HepG2 (cell line): Measurements from ENCODE around the gene ANKRD52. TPM values are rescaled to one million over a fixed set of nuclear protein-coding genes. Genes with fewer than 3 reads are reported as not detected.

ENCODE experiments used
- HOXA7 ChIP-seq: sonication (generic); formaldehyde crosslinking; IDR thresholded peaks from 2 replicates; pipeline ENCODE4 v1.8.1; 2022; ENCODE audit warnings: mild to moderate bottlenecking, missing genetic modification reagents, moderate library complexity
- MED1 ChIP-seq: sonication (generic); formaldehyde crosslinking; IDR thresholded peaks from 2 replicates; pipeline ENCODE4 v1.4.0; 2020; ENCODE audit warnings: missing genetic modification reagents
- TRIM24 ChIP-seq: sonication (generic); formaldehyde crosslinking; IDR thresholded peaks from 2 replicates; pipeline ENCODE4 v1.8.0; 2022; ENCODE audit warnings: mild to moderate bottlenecking, missing genetic modification reagents
- ZFY ChIP-seq: sonication (generic); formaldehyde crosslinking; IDR thresholded peaks from 2 replicates; pipeline ENCODE4 v1.4.0; 2020; ENCODE audit warnings: missing genetic modification reagents
- ZNF30 ChIP-seq: sonication (generic); formaldehyde crosslinking; IDR thresholded peaks from 2 replicates; pipeline ENCODE4 v1.5.0; 2020; ENCODE audit warnings: mild to moderate bottlenecking, missing genetic modification reagents
- ZNF337 ChIP-seq: sonication (generic); formaldehyde crosslinking; IDR thresholded peaks from 2 replicates; pipeline ENCODE4 v1.5.1; 2020; ENCODE audit warnings: missing genetic modification reagents, low read depth, mild to moderate bottlenecking, borderline replicate concordance
- ZNF414 ChIP-seq: sonication (generic); formaldehyde crosslinking; IDR thresholded peaks from 2 replicates; pipeline ENCODE4 v1.5.0; 2020; ENCODE audit warnings: missing genetic modification reagents
- ZNF530 ChIP-seq: sonication (generic); formaldehyde crosslinking; IDR thresholded peaks from 2 replicates; pipeline ENCODE4 v1.5.0; 2020; ENCODE audit warnings: low read depth, mild to moderate bottlenecking, missing genetic modification reagents
- ZNF646 ChIP-seq: sonication (generic); formaldehyde crosslinking; IDR thresholded peaks from 2 replicates; pipeline ENCODE4 v1.9.0; 2021; ENCODE audit warnings: mild to moderate bottlenecking, missing genetic modification reagents
- polyA plus RNA-seq, 8 experiments: library from polyadenylated mRNA; depleted of rRNA in 3 of 8; stranded (reverse) in 7 of 8; unstranded in 1 of 8; fragments of >200 nt; fragmentation: Illumina TruSeq in 4 of 8; extraction: Trizol in 4 of 8; gene quantifications; 2 replicates each; pipeline versions ENCODE4 v1.2.1 to v1.2.3, GENCODE V29; 2011 to 2016; ENCODE audit warnings: low read depth in 4 of 8, missing spikeins in 1 of 8, mixed read lengths in 1 of 8; ENCODE audit not compliant: insufficient read depth in 1 of 8
- total RNA-seq, 5 experiments: library from RNA; depleted of rRNA; stranded (reverse); fragments of >200 nt; fragmentation: Illumina TruSeq; extraction: Trizol; gene quantifications; 2 replicates each; pipeline ENCODE4 v1.2.3, GENCODE V29; 2016; ENCODE audit warnings: low read depth in 1 of 5
- TF ChIP-seq, protein P1 (sequence below), 2 experiments: fragments of 450-650 bp in 1 of 2; sonication (generic) in 1 of 2; formaldehyde crosslinking in 1 of 2; IDR thresholded peaks; 2 replicates each; pipeline versions ENCODE4 v1.6.1 to v1.8.0; 2016 to 2022; ENCODE audit warnings: antibody characterized with exemption in 1 of 2, mild to moderate bottlenecking in 1 of 2, missing genetic modification reagents in 1 of 2

The ANKRD52 gene
- total and polyA plus RNA-seq, 2 of the 13 experiments (the other 11 are each of a cell fraction or from before 2014, with no cell fraction given): 7.8 to 9.2 TPM

GRCh38 chr12:56221757-56222530, 36.2 kb downstream of the ANKRD52 start, which contains the start of gene RNF41 (continued):
- TF ChIP-seq ZNF646 (CRISPR knock-in tag): no peak
- peak; percentile 93 for TF ChIP-seq ZFY (CRISPR knock-in tag)
- no peak for TF ChIP-seq ZNF530 (CRISPR knock-in tag)
- TF ChIP-seq, protein P1, sequence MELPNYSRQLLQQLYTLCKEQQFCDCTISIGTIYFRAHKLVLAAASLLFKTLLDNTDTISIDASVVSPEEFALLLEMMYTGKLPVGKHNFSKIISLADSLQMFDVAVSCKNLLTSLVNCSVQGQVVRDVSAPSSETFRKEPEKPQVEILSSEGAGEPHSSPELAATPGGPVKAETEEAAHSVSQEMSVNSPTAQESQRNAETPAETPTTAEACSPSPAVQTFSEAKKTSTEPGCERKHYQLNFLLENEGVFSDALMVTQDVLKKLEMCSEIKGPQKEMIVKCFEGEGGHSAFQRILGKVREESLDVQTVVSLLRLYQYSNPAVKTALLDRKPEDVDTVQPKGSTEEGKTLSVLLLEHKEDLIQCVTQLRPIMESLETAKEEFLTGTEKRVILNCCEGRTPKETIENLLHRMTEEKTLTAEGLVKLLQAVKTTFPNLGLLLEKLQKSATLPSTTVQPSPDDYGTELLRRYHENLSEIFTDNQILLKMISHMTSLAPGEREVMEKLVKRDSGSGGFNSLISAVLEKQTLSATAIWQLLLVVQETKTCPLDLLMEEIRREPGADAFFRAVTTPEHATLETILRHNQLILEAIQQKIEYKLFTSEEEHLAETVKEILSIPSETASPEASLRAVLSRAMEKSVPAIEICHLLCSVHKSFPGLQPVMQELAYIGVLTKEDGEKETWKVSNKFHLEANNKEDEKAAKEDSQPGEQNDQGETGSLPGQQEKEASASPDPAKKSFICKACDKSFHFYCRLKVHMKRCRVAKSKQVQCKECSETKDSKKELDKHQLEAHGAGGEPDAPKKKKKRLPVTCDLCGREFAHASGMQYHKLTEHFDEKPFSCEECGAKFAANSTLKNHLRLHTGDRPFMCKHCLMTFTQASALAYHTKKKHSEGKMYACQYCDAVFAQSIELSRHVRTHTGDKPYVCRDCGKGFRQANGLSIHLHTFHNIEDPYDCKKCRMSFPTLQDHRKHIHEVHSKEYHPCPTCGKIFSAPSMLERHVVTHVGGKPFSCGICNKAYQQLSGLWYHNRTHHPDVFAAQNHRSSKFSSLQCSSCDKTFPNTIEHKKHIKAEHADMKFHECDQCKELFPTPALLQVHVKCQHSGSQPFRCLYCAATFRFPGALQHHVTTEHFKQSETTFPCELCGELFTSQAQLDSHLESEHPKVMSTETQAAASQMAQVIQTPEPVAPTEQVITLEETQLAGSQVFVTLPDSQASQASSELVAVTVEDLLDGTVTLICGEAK (IDR thresholded peaks at IDR 0.05): no peak
- TF ChIP-seq, protein P1 (CRISPR knock-in tag; IDR thresholded peaks at IDR 0.05): peak; percentile 73; the same call in 1 of the 2 replicates
- peak; percentile 61 for TF ChIP-seq MED1 (CRISPR knock-in tag)
- 0 out of 2 replicates have a peak, but pooled peaks have one; percentile 20 for TF ChIP-seq ZNF414
- TF ChIP-seq TRIM24 (CRISPR knock-in tag): no peak
- TF ChIP-seq HOXA7 (CRISPR knock-in tag): no peak
- TF ChIP-seq ZNF30 (CRISPR knock-in tag): 0 out of 2 replicates have a peak, but pooled peaks have one; percentile 63
- peak; percentile 81; the same call in 1 of the 2 replicates for TF ChIP-seq ZNF337
